ENCODE data around the gene SEPTIN7.

Gene SEPTIN7

GRCh38 chr7:35785250-35785649, 15.6 kb upstream of the SEPTIN7 start:
- DNase-seq (ENCODE audit: low read depth in 1 of 2, low spot score in 1 of 2) = no peak

- DNase-seq (ENCODE audit: low read depth in 1 of 2, low spot score in 1 of 2) = no peak
These were observed 12.9 kb upstream of the SEPTIN7 start for GRCh38 chr7:35787925-35788324.

GRCh38 chr7:35792472-35792871, 8.4 kb upstream of the SEPTIN7 start:
- no peak for DNase-seq (ENCODE audit: low read depth in 1 of 2, low spot score in 1 of 2)

GRCh38 chr7:35792873-35793489, 7.9 kb upstream of the SEPTIN7 start:
- DNase-seq (ENCODE audit: low read depth in 1 of 2, low spot score in 1 of 2) = no peak

- no peak for DNase-seq (ENCODE audit: low read depth in 1 of 2, low spot score in 1 of 2)
These were observed 3.5 kb upstream of the SEPTIN7 start for GRCh38 chr7:35797311-35797710.

GRCh38 chr7:35799846-35800717, 775 bp upstream of the SEPTIN7 start:
- DNase-seq (ENCODE audit: low read depth in 1 of 2, low spot score in 1 of 2) = peak in 1 of 2 donors; percentile 78

- DNase-seq (ENCODE audit: low read depth in 1 of 2, low spot score in 1 of 2) = peak; percentile 49
These were observed 690 bp downstream of the SEPTIN7 start for GRCh38 chr7:35801392-35802101.

GRCh38 chr7:35802102-35802466, 1.2 kb downstream of the SEPTIN7 start:
- no peak for DNase-seq (ENCODE audit: low read depth in 1 of 2, low spot score in 1 of 2)

GRCh38 chr7:35802649-35803048, 1.8 kb downstream of the SEPTIN7 start:
- DNase-seq (ENCODE audit: low read depth in 1 of 2, low spot score in 1 of 2) = no peak

GRCh38 chr7:35804231-35804970, 3.5 kb downstream of the SEPTIN7 start:
- DNase-seq (ENCODE audit: low read depth in 1 of 2, low spot score in 1 of 2) = no peak

- DNase-seq (ENCODE audit: low read depth in 1 of 2, low spot score in 1 of 2) = no peak
These were observed 5.0 kb downstream of the SEPTIN7 start for GRCh38 chr7:35805876-35806275.

- no peak for DNase-seq (ENCODE audit: low read depth in 1 of 2, low spot score in 1 of 2)
These were observed 15.7 kb downstream of the SEPTIN7 start for GRCh38 chr7:35816514-35816913.

GRCh38 chr7:35817181-35817580, 16.3 kb downstream of the SEPTIN7 start:
- no peak for DNase-seq (ENCODE audit: low read depth in 1 of 2, low spot score in 1 of 2)

- no peak for DNase-seq (ENCODE audit: low read depth in 1 of 2, low spot score in 1 of 2)
These were observed 17.1 kb downstream of the SEPTIN7 start for GRCh38 chr7:35817930-35818329.

GRCh38 chr7:35818513-35818912, 17.7 kb downstream of the SEPTIN7 start:
- no peak for DNase-seq (ENCODE audit: low read depth in 1 of 2, low spot score in 1 of 2)

GRCh38 chr7:35819310-35819709, 18.5 kb downstream of the SEPTIN7 start:
- no peak for DNase-seq (ENCODE audit: low read depth in 1 of 2, low spot score in 1 of 2)

- DNase-seq (ENCODE audit: low read depth in 1 of 2, low spot score in 1 of 2) = no peak
These were observed 19.3 kb downstream of the SEPTIN7 start for GRCh38 chr7:35819954-35820703.

GRCh38 chr7:35820858-35821257, 20.0 kb downstream of the SEPTIN7 start:
- no peak for DNase-seq (ENCODE audit: low read depth in 1 of 2, low spot score in 1 of 2)

- no peak for DNase-seq (ENCODE audit: low read depth in 1 of 2, low spot score in 1 of 2)
These were observed 22.6 kb downstream of the SEPTIN7 start for GRCh38 chr7:35823440-35823839.

GRCh38 chr7:35825974-35826373, 25.1 kb downstream of the SEPTIN7 start:
- DNase-seq (ENCODE audit: low read depth in 1 of 2, low spot score in 1 of 2) = no peak

- DNase-seq (ENCODE audit: low read depth in 1 of 2, low spot score in 1 of 2) = no peak
These were observed 25.9 kb downstream of the SEPTIN7 start for GRCh38 chr7:35826751-35827150.

Data from activated CD4-positive, alpha-beta T cell treated with anti-CD3 and anti-CD28 coated beads, Interleukin-2, amount 50 U/mL, for 24 hours (primary cell).